ENCODE results near the gene ABHD15. TPM values are rescaled to one million over a fixed set of nuclear protein-coding genes. Genes with fewer than 3 reads are reported as not detected.
A peak's percentile ranks its signal among the peaks of the same experiment; 100 is the strongest.

ABHD15 gene
- total and polyA plus RNA-seq, 9 of the 15 experiments (the other 6 are each of a cell fraction or from before 2014, with no cell fraction given) = 0.85 to 4.2 (median 2.1) TPM

DNA sequence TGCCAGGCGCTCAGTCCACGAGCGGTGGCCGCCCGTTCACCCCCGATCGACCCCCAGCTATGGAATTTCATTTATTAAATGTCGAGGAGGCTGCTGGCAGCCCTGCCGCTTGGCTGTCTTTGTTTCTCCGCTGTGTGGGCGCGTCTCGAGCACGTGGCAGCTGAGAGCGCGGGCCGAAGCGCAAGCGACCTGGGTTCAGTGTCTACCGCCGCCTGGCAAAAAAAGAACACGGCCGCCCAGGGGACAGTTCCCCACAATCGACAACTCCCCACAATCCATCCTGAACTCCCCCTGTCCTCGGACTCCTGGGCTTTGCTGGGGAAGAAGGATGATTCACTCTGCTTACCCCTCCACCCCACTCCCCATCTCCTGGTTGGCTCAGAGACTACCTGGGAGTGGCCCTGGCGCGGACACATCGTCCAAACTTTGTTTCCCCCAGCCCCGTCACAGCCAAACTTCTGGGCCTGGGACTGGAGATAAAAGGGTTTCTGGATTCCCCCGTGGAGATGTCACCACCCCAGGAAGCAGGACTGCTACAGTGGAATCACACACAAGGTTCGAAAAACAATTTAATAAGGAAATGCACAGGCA lies 24.4 kb upstream of the ABHD15 start (continued):
- TF ChIP-seq, protein P1, sequence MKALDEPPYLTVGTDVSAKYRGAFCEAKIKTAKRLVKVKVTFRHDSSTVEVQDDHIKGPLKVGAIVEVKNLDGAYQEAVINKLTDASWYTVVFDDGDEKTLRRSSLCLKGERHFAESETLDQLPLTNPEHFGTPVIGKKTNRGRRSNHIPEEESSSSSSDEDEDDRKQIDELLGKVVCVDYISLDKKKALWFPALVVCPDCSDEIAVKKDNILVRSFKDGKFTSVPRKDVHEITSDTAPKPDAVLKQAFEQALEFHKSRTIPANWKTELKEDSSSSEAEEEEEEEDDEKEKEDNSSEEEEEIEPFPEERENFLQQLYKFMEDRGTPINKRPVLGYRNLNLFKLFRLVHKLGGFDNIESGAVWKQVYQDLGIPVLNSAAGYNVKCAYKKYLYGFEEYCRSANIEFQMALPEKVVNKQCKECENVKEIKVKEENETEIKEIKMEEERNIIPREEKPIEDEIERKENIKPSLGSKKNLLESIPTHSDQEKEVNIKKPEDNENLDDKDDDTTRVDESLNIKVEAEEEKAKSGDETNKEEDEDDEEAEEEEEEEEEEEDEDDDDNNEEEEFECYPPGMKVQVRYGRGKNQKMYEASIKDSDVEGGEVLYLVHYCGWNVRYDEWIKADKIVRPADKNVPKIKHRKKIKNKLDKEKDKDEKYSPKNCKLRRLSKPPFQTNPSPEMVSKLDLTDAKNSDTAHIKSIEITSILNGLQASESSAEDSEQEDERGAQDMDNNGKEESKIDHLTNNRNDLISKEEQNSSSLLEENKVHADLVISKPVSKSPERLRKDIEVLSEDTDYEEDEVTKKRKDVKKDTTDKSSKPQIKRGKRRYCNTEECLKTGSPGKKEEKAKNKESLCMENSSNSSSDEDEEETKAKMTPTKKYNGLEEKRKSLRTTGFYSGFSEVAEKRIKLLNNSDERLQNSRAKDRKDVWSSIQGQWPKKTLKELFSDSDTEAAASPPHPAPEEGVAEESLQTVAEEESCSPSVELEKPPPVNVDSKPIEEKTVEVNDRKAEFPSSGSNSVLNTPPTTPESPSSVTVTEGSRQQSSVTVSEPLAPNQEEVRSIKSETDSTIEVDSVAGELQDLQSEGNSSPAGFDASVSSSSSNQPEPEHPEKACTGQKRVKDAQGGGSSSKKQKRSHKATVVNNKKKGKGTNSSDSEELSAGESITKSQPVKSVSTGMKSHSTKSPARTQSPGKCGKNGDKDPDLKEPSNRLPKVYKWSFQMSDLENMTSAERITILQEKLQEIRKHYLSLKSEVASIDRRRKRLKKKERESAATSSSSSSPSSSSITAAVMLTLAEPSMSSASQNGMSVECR (CRISPR knock-in tag; IDR thresholded peaks at IDR 0.05) = peak; percentile 79; the same call in 1 of the 2 replicates
- TF ChIP-seq DPF2 (IDR thresholded peaks at IDR 0.05) (peak; percentile 34; the same call in 1 of the 2 replicates), ESRRA (IDR thresholded peaks at IDR 0.05; ENCODE audit: borderline replicate concordance, low read depth) (0 out of 2 replicates have a peak, but pooled peaks have one; percentile 6), ZNF717 (CRISPR knock-in tag; IDR thresholded peaks at IDR 0.05) (no peak), ZNF766 (CRISPR knock-in tag; conservative IDR thresholded peaks at IDR 0.05) (no peak), TCF15 (CRISPR knock-in tag; IDR thresholded peaks at IDR 0.05) (no peak), RBBP5 (IDR thresholded peaks at IDR 0.05; ENCODE audit: borderline replicate concordance, insufficient read depth, low read length, poor library complexity, severe bottlenecking) (peak; percentile 4), ZKSCAN8 (CRISPR knock-in tag; IDR thresholded peaks at IDR 0.05) (no peak), CHD7 (IDR thresholded peaks at IDR 0.05; ENCODE audit: low read depth, low read length) (no peak), ZNF232 (CRISPR knock-in tag; IDR thresholded peaks at IDR 0.05) (no peak), ZNF253 (CRISPR knock-in tag; conservative IDR thresholded peaks at IDR 0.05) (no peak)
